ENCODE data around the gene SPECC1L.
"Not testable (repeated sequence)": the region's sequence is repeated elsewhere in the genome, so short reads cannot be mapped to it uniquely, and the experiment has no call there.

SPECC1L gene

GRCh38 chr22:24240985-24241692 lies 29.5 kb upstream of the SPECC1L start:
- not testable (repeated sequence) for H3K9me3 Mint-ChIP-seq; ATAC-seq; DNase-seq; H3K27me3 Mint-ChIP-seq; H3K36me3 Mint-ChIP-seq (ENCODE audit: low read depth); H3K4me3 Mint-ChIP-seq
- Mint-ChIP-seq H3K27ac (peak overlapping the region; percentile 18), H3K4me1 (peaks cover 34% of the 10 kb centered on the region)

DNA sequence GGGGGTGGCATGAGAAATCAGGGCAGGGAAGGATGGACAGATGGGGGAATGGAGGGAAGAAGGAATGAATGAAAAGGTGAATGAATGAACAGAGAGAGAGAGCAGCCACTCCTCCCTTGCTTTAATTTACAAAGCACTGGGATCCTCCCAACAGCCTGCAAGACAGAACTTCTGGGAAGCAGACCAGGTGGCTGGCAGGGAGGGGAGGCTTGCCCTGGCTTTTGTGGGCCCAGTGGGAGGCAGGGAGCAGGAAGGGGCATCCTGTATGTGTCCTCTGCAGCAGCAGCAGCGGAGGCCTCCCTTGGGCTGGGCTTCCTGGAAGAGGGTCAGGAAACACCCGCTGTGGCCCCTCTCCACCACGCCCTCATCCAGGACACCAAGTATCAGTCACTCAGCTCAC lies 27.2 kb upstream of the SPECC1L start:
- not testable (repeated sequence) for H3K9me3 Mint-ChIP-seq; DNase-seq; H3K27me3 Mint-ChIP-seq; H3K36me3 Mint-ChIP-seq (ENCODE audit: low read depth); ATAC-seq; H3K27ac Mint-ChIP-seq; H3K4me3 Mint-ChIP-seq
- H3K4me1 Mint-ChIP-seq = peaks cover 34% of the 10 kb centered on the region

- Mint-ChIP-seq H3K27ac (no peak overlapping the region), H3K9me3 (no peaks in the 10 kb centered on the region), H3K27me3 (no peaks in the 10 kb centered on the region), H3K4me1 (peaks cover 34% of the 10 kb centered on the region), H3K36me3 (ENCODE audit: low read depth) (no peaks in the 10 kb centered on the region), H3K4me3 (no peak overlapping the region)
- no peak for ATAC-seq
- no peak for DNase-seq
Measured at GRCh38 chr22:24244144-24244787, 26.4 kb upstream of the SPECC1L start.

DNA sequence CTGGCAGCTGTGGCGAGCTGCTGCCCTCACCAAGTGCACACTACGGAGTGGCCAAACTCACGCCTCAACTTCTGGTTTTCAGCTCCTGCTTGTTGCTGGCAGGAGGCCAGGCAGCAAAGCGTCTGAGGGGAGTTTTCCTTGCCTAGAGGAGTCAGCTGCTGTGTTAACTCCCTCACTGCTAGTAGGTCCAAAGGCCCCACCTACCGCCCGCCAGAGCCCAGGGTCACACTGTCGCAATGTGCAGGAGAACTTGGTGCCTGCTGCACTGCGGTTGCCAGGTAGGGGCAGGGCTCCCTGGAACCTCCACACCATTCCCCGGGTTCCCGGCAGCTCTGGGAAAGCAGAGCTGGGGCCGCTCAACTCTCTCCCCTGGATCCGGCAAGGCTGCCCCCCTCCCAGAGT lies 25.6 kb upstream of the SPECC1L start, which contains the start of gene GGT5:
GGT5 (minus strand) TSS at position 53 of the 402 bp plus-strand sequence. CDS start 357 bp downstream, outside the sequence.
- not testable (repeated sequence) for H3K36me3 Mint-ChIP-seq (ENCODE audit: low read depth); H3K4me3 Mint-ChIP-seq; ATAC-seq; H3K27me3 Mint-ChIP-seq; H3K27ac Mint-ChIP-seq; DNase-seq; H3K9me3 Mint-ChIP-seq
- H3K4me1 Mint-ChIP-seq = peaks cover 34% of the 10 kb centered on the region

GRCh38 chr22:24245584-24246561 lies 24.8 kb upstream of the SPECC1L start:
- not testable (repeated sequence) for H3K27ac Mint-ChIP-seq, ATAC-seq
- H3K4me1 Mint-ChIP-seq = peaks cover 29% of the 10 kb centered on the region

DNA sequence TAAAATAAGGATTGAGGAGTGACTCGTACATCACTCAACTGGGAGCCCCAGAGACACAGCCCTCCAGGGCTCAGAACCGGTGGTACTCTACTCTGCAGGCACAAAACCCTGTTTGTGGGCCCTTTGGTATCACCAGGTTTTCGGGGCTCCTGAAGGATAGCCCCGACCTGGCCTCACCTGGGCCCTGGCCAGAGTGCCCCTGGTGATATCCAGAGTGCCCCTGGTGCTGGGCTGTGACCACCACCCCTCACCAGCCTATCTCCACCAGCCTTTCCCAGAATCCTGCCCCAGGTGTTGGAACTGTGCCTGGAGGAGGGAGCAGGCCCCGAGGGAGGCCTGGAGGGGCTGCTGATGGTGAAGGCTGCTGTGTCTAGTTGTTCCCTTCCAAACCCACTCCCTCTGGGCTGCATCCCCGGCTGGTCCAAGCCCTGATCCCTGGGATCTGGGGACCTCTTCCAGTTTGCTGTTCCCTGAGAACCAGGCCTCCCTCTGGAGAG lies 23.6 kb upstream of the SPECC1L start:
- H3K9me3 Mint-ChIP-seq = no peaks in the 10 kb centered on the region
- H3K27ac Mint-ChIP-seq = no peak overlapping the region
- H3K27me3 Mint-ChIP-seq = no peaks in the 10 kb centered on the region
- no peaks in the 10 kb centered on the region for H3K36me3 Mint-ChIP-seq (ENCODE audit: low read depth)
- ATAC-seq (no peak), DNase-seq (no peak)
- peaks cover 22% of the 10 kb centered on the region for H3K4me1 Mint-ChIP-seq
- H3K4me3 Mint-ChIP-seq = no peak overlapping the region

More at GRCh38 chr22:24245584-24246561, 24.8 kb upstream of the SPECC1L start:
- not testable (repeated sequence) for H3K9me3 Mint-ChIP-seq; DNase-seq; H3K36me3 Mint-ChIP-seq (ENCODE audit: low read depth); H3K4me3 Mint-ChIP-seq; H3K27me3 Mint-ChIP-seq

DNA sequence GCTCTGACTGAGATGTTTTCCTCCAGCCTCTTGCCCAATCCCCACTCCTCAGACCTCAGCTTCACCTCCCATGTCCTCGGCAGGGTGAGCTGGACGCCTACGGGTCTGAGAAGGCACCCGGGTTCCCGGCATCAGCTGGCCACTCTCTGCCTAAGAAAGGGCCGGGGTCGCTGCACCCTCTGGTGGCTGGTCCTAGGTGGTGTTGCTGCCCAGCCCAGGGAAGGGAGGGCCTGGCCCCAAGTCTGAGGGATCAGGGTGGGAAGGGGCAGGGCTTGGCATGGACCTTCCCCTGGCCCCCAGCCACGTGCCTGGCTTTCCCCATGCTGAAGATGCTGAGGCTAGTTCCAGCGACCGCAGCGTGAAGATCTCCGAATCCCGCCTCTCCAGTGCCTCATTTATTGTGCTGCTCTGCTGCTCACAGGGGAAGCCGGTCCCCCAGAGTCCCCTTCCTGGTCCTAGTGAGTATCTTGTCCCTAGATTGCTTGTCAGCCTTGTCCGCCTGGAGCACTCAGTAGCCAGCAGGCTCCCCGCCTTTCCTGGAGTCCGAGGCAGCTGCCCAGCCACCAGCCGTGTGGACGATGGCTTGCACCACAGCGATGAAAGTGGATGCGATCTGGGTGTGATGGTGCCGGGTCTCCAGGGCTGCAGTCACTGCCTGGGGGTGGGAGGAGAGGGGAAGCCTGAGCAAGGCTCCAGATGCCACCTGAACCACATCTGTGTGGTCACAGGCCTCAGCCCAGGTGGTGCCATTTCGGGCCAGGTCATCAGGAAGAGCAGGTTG lies 22.9 kb upstream of the SPECC1L start:
- Mint-ChIP-seq H3K27ac (no peak overlapping the region), H3K4me1 (peaks cover 15% of the 10 kb centered on the region), H3K27me3 (no peaks in the 10 kb centered on the region), H3K4me3 (no peak overlapping the region), H3K9me3 (no peaks in the 10 kb centered on the region), H3K36me3 (ENCODE audit: low read depth) (no peaks in the 10 kb centered on the region)
- peak; percentile 69 for ATAC-seq
- peak; percentile 60 for DNase-seq

DNA sequence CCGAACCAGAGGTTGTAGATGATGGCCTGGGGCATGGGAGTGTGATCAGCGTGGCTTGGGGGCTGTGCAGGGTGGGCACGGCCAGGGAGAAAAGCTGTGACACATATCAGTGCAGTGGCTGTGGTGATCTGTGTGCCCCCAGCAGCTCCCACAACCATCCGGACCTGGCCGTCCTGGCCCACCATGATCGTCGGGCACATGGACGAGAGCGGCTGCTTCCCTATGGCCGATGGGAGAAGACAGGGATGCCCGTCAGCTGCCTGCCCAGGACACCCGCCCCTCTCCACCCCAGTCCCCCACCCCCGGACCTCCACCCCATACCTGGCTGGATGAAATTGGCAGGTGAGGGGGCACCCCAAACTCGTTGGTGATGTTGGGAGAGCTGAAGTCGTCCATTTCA lies 22.0 kb upstream of the SPECC1L start:
- not testable (repeated sequence) for H3K27ac Mint-ChIP-seq; H3K36me3 Mint-ChIP-seq (ENCODE audit: low read depth); ATAC-seq; H3K27me3 Mint-ChIP-seq; DNase-seq; H3K4me1 Mint-ChIP-seq; H3K4me3 Mint-ChIP-seq; H3K9me3 Mint-ChIP-seq

- ATAC-seq; H3K27ac Mint-ChIP-seq; H3K27me3 Mint-ChIP-seq; H3K9me3 Mint-ChIP-seq; H3K4me1 Mint-ChIP-seq; H3K36me3 Mint-ChIP-seq (ENCODE audit: low read depth); DNase-seq; H3K4me3 Mint-ChIP-seq: not testable (repeated sequence)
Measured at GRCh38 chr22:24249413-24249812, 21.2 kb upstream of the SPECC1L start.

DNA sequence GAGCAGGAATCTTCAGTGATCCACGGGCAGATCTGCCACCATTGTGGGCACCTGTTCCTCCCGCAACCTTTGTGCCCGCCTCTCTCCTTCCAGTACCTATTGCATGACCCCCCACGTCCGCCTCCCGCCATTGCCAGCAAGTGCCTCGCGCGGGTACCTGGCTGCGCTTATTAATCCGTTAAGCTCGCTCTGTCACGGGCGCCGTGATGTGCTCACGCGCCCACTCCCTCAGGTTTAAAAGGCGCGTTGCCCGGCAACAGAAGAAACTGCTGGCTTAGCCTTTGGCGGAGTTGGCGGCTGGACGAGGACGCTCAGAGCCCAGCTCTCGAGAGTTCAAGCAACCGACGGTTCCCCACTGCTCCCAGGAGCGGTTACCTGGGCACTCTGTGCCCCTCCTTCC lies 19.3 kb upstream of the SPECC1L start:
- not testable (repeated sequence) for DNase-seq; H3K9me3 Mint-ChIP-seq; H3K27me3 Mint-ChIP-seq; H3K4me3 Mint-ChIP-seq; H3K27ac Mint-ChIP-seq; H3K36me3 Mint-ChIP-seq (ENCODE audit: low read depth); ATAC-seq; H3K4me1 Mint-ChIP-seq

GRCh38 chr22:24253126-24253525 lies 17.5 kb upstream of the SPECC1L start:
- not testable (repeated sequence) for DNase-seq; H3K4me1 Mint-ChIP-seq; H3K9me3 Mint-ChIP-seq; H3K27ac Mint-ChIP-seq; H3K27me3 Mint-ChIP-seq; ATAC-seq; H3K4me3 Mint-ChIP-seq; H3K36me3 Mint-ChIP-seq (ENCODE audit: low read depth)

DNA sequence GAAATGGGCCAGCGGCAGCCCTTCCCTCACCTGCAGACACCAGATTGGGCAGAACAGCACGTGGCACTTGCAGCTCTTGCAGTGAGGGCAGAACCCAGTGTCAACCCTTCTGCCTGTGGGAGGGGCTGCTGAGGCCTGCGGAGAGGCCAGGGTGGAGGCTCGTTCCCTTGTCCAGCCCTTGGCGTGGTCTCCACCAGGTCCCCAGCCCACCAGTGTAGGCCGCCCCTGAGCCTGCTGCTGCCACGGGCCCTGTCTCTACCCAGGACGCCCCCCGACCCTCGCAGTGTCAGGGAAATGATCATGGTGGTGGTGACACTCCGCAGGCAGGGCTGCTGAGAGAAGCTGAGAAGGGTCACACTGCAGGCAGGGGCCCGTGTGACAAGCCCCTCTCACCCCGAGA lies 14.5 kb upstream of the SPECC1L start:
- not testable (repeated sequence) for H3K36me3 Mint-ChIP-seq (ENCODE audit: low read depth); H3K27me3 Mint-ChIP-seq; H3K4me1 Mint-ChIP-seq; DNase-seq; H3K27ac Mint-ChIP-seq; H3K4me3 Mint-ChIP-seq; H3K9me3 Mint-ChIP-seq; ATAC-seq

GRCh38 chr22:24256736-24257135 lies 13.9 kb upstream of the SPECC1L start:
- not testable (repeated sequence) for H3K9me3 Mint-ChIP-seq; H3K27ac Mint-ChIP-seq; DNase-seq; H3K27me3 Mint-ChIP-seq; ATAC-seq; H3K4me3 Mint-ChIP-seq; H3K4me1 Mint-ChIP-seq; H3K36me3 Mint-ChIP-seq (ENCODE audit: low read depth)

- not testable (repeated sequence) for H3K4me1 Mint-ChIP-seq; ATAC-seq; H3K36me3 Mint-ChIP-seq (ENCODE audit: low read depth); H3K9me3 Mint-ChIP-seq; H3K4me3 Mint-ChIP-seq; H3K27ac Mint-ChIP-seq; H3K27me3 Mint-ChIP-seq
- peak; percentile 68 for DNase-seq
Measured at GRCh38 chr22:24259459-24259858, 11.2 kb upstream of the SPECC1L start.

Measured in activated naive CD8-positive, alpha-beta T cell treated with anti-CD3 and anti-CD28 coated beads, Interleukin-2, amount 50 U/mL, for 24 hours (primary cell).